Measurements from ENCODE around the gene TRIM5. TPM values are rescaled to one million over a fixed set of nuclear protein-coding genes. Genes with fewer than 3 reads are reported as not detected.
"Not testable (repeated sequence)": the region's sequence is repeated elsewhere in the genome, so short reads cannot be mapped to it uniquely, and the experiment has no call there.

Gene TRIM5
- total and polyA plus RNA-seq, 3 donors from 2014 or later, result 8.8 to 16.2 (median 10.8) TPM

GRCh38 chr11:5684036-5684645 lies 733 bp downstream of the TRIM5 start:
- peak overlapping the region; percentile 89 to 91 for H3K27ac ChIP-seq
- 58 to 67% methylated on average over 8 of the region's 8 CpGs for WGBS, 2 donors
- H3K4me1 ChIP-seq, result peaks cover 5% of the 10 kb centered on the region
- H3K4me3 ChIP-seq, result peak overlapping the region; percentile 24 to 53
- H3K36me3 ChIP-seq (ENCODE audit: low read depth, missing control alignments), result no peaks in the 10 kb centered on the region
- H3K9me3 ChIP-seq, result no peaks in the 10 kb centered on the region
- TF ChIP-seq POLR2A (IDR thresholded peaks at IDR 0.05) (no peak), CTCF (IDR thresholded peaks at IDR 0.05) (no peak)
- intact Hi-C loops (cut with DNase I; ENCODE audit: low total_unique reads), result no loop called here
- DNase-seq, result no peak
- H3K27me3 ChIP-seq, result no peaks in the 10 kb centered on the region

- H3K4me1 ChIP-seq, H3K4me3 ChIP-seq: not testable (repeated sequence)
These were observed 1.3 kb downstream of the TRIM5 start for GRCh38 chr11:5683620-5684019.

GRCh38 chr11:5682890-5683441 lies 1.9 kb downstream of the TRIM5 start:
- H3K9me3 ChIP-seq; DNase-seq; H3K27me3 ChIP-seq; H3K4me1 ChIP-seq; H3K27ac ChIP-seq; H3K36me3 ChIP-seq (ENCODE audit: low read depth, missing control alignments); intact Hi-C loops (cut with DNase I; ENCODE audit: low total_unique reads): not testable (repeated sequence)
- 62% methylated on average over 20 of the region's 33 CpGs; no CpG with 5 or more reads in 1 of the 2 donors for WGBS, 2 donors
- peak overlapping the region in 1 of 2 donors; percentile 10 for H3K4me3 ChIP-seq

More at GRCh38 chr11:5683620-5684019, 1.3 kb downstream of the TRIM5 start:
- WGBS, 2 donors, result 62 to 74% methylated on average over 7 of the region's 7 CpGs
- H3K36me3 ChIP-seq (ENCODE audit: low read depth, missing control alignments); H3K9me3 ChIP-seq; DNase-seq; intact Hi-C loops (cut with DNase I; ENCODE audit: low total_unique reads); H3K27me3 ChIP-seq: not testable (repeated sequence)
- peak overlapping the region in 1 of 2 donors; percentile 91 for H3K27ac ChIP-seq

GRCh38 chr11:5679811-5680210 lies 5.1 kb downstream of the TRIM5 start:
- H3K27me3 ChIP-seq, result no peaks in the 10 kb centered on the region
- intact Hi-C loops (cut with DNase I; ENCODE audit: low total_unique reads), result no loop called here
- 95 to 98% methylated on average over 7 of the region's 7 CpGs for WGBS, 2 donors

GRCh38 chr11:5674391-5674790 lies 10.5 kb downstream of the TRIM5 start:
- Histone ChIP-seq H3K4me3 (no peak overlapping the region), H3K9me3 (no peaks in the 10 kb centered on the region), H3K36me3 (ENCODE audit: low read depth, missing control alignments) (no peaks in the 10 kb centered on the region), H3K27ac (no peak overlapping the region), H3K4me1 (no peaks in the 10 kb centered on the region), H3K27me3 (no peaks in the 10 kb centered on the region)
- TF ChIP-seq CTCF (IDR thresholded peaks at IDR 0.05) (no peak), POLR2A (IDR thresholded peaks at IDR 0.05) (no peak)
- intact Hi-C loops (cut with DNase I; ENCODE audit: low total_unique reads), result no loop called here
- DNase-seq, result no peak
- WGBS, 2 donors, result 90 to 100% methylated on average over 4 of the region's 4 CpGs

More at GRCh38 chr11:5679811-5680210, 5.1 kb downstream of the TRIM5 start:
- Histone ChIP-seq H3K4me1 (peaks cover 5% of the 10 kb centered on the region), H3K9me3 (no peaks in the 10 kb centered on the region), H3K4me3 (no peak overlapping the region), H3K27ac (no peak overlapping the region), H3K36me3 (ENCODE audit: low read depth, missing control alignments) (no peaks in the 10 kb centered on the region)
- TF ChIP-seq POLR2A (IDR thresholded peaks at IDR 0.05) (no peak), CTCF (IDR thresholded peaks at IDR 0.05) (no peak)
- DNase-seq, result no peak

- Histone ChIP-seq H3K36me3 (ENCODE audit: low read depth, missing control alignments) (no peaks in the 10 kb centered on the region), H3K9me3 (no peaks in the 10 kb centered on the region), H3K27me3 (no peaks in the 10 kb centered on the region), H3K27ac (no peak overlapping the region), H3K4me3 (no peak overlapping the region), H3K4me1 (no peaks in the 10 kb centered on the region)
- no peak for DNase-seq
- TF ChIP-seq POLR2A (IDR thresholded peaks at IDR 0.05), result no peak
- no peak for TF ChIP-seq CTCF (IDR thresholded peaks at IDR 0.05)
- intact Hi-C loops (cut with DNase I; ENCODE audit: low total_unique reads), result no loop called here
These were observed 13.0 kb downstream of the TRIM5 start for GRCh38 chr11:5671831-5672230.

Data from testis (tissue), 3 donors.